Ovary (tissue), 9 donors: Measurements from ENCODE around the gene FARSB. TPM values are rescaled to one million over a fixed set of nuclear protein-coding genes. Genes with fewer than 3 reads are reported as not detected.

ENCODE experiments used
- DNase-seq, 5 donors: peaks; one replicate each; pipeline ENCODE4 v3.0.0-alpha.2; 2019 to 2020
- H3K27ac ChIP-seq, 2 donors: fragments of 200-600 bp; one replicate each; pipeline versions ENCODE4 v1.5.1 to v1.8.0; 2019 to 2022
- H3K27me3 ChIP-seq: fragments of 200-600 bp; one replicate; pipeline ENCODE4 v1.8.0; 2022
- H3K36me3 ChIP-seq: fragments of 200-600 bp; sonication (generic); one replicate; pipeline ENCODE4 v1.5.1; 2019
- H3K4me1 ChIP-seq: one replicate; pipeline ENCODE4 v1.8.1; 2013; ENCODE audit warnings: mild to moderate bottlenecking, moderate library complexity; ENCODE audit not compliant: insufficient read depth
- H3K4me3 ChIP-seq: fragments of 200-600 bp; sonication (generic); one replicate; pipeline ENCODE4 v1.5.1; 2017
- H3K9me3 ChIP-seq, 2 donors: fragments of 200-600 bp in 1 of 2; sonication (generic) in 1 of 2; one replicate each; pipeline versions ENCODE4 v1.5.1 to v1.8.1; 2013 to 2019; ENCODE audit warnings: mild to moderate bottlenecking in 1 of 2, moderate library complexity in 1 of 2
- EP300 ChIP-seq: sonication (generic); formaldehyde crosslinking; IDR thresholded peaks from one replicate; pipeline ENCODE4 v1.6.1; 2017; ENCODE audit warnings: antibody characterized with exemption
- POLR2A ChIP-seq: fragments of 450-650 bp; IDR thresholded peaks from one replicate; pipeline ENCODE4 v1.6.1; 2017; ENCODE audit warnings: antibody characterized with exemption, mild to moderate bottlenecking, moderate library complexity
- WGBS, 3 donors: extraction: QIAGEN DNeasy Blood & Tissue Kit in 1 of 3; methylation state at CpG; one replicate each; pipeline versions ENCODE4 v1.1.5 to v1.1.7; 2013 to 2017; 5-methylcytosine and 5-hydroxymethylcytosine counted together
- intact Hi-C, 4 donors: fragments of 100-400 bp; cut with DNase I; formaldehyde crosslinking; loops; one replicate each; pipeline versions ENCODE4 v1.11.0 to v1.15.1; 2022 to 2023
- polyA plus RNA-seq, 2 donors: library from polyadenylated mRNA; stranded (reverse); fragments of 200-250 nt in 1 of 2; fragments of 350-450 nt in 1 of 2; fragmentation: Illumina TruSeq in 1 of 2; extraction: RNeasy Lipid Tissue Mini Kit (QIAGEN cat#74804) in 1 of 2; gene quantifications; one replicate each; pipeline ENCODE4 v1.2.3, GENCODE V29; 2013 to 2014
- total RNA-seq, 7 donors: library from RNA; depleted of rRNA in 2 of 7; stranded (reverse); fragments of >200 nt in 2 of 7; fragmentation: NEBNext Ultra II Directional in 3 of 7; extraction: Animal tissue kit (Norgen Biotek cat#: 25700) in 3 of 7; gene quantifications; one replicate each; pipeline versions ENCODE4 v1.1.0 to v1.2.4, GENCODE V29; 2016 to 2023
- TF ChIP-seq, protein P1 (sequence below), 3 donors: fragments of 450-650 bp in 2 of 3; fragments of 200-600 bp in 1 of 3; IDR thresholded peaks; one replicate each; pipeline versions ENCODE4 v1.5.1 to v1.8.0; 2016 to 2022; ENCODE audit warnings: antibody characterized with exemption in 3 of 3, mild to moderate bottlenecking in 1 of 3
- donor health status: DM: no; HTN: no; CAD: no; lungs with moderate emphysema.
- donor health status: DM: no; HTN: no; CAD: no.
- donor health status: Bipolar disorder and iron deficiency.
- donor health status: DM: yes; HTN: yes; CAD: no.
- donor health status: DM: no; HTN: no; CAD: no.
- donor health status: DM: yes; HTN: yes; CAD: no.

Gene FARSB
- total and polyA plus RNA-seq, 9 donors = 10.3 to 32.0 (median 21.0) TPM

DNA sequence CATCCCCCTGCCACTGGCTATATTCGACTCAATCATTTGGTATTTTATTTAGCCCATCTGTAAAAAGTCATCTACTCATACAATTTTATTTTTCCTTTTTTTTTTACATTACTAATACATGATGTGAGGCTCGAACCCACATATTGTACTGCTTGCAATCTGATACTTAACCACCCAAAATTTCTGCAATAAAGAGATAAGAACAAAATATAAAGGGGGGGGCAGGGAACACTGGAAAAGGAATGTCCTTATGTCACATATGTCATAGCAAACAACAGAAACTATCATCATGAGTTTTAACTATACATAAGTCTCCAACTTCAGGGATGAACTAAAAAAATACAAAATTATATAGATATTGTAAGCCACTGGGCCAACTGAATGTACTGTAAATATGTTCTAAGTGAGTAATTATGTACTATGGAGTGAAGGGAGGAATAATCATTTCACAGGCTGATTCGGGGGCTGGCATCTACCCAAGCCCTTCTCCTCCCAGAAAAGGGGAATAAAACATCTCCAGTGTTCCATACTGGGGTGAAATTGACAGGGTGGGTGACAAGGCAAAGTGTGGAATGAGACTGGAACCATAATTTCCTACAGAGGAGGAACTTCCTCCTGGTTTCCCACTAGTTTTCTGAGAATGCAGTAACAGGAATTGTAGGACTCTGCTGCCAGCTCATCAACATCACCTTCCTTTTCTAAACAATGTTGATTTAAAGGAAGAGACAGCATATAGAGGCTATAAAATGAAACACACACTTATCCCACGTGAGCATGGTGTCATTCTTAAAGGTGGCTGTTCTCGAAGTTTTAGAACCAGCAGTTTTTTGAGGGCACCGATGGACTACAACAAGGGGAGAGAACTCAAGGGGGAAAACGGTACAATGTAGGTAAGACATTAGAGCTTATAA is 79.5 kb downstream of the FARSB start:
- 82 to 83% (median 83%) methylated on average over 7 of the region's 7 CpGs for WGBS, 3 donors
- Histone ChIP-seq H3K9me3 (no peaks in the 10 kb centered on the region), H3K4me1 (peaks cover 10% of the 10 kb centered on the region), H3K27ac (no peak overlapping the region), H3K4me3 (no peak overlapping the region), H3K27me3 (no peaks in the 10 kb centered on the region), H3K36me3 (no peaks in the 10 kb centered on the region)
- intact Hi-C loops = no loop called here
- TF ChIP-seq EP300 = no peak
- TF ChIP-seq POLR2A = no peak
- TF ChIP-seq, protein P1, sequence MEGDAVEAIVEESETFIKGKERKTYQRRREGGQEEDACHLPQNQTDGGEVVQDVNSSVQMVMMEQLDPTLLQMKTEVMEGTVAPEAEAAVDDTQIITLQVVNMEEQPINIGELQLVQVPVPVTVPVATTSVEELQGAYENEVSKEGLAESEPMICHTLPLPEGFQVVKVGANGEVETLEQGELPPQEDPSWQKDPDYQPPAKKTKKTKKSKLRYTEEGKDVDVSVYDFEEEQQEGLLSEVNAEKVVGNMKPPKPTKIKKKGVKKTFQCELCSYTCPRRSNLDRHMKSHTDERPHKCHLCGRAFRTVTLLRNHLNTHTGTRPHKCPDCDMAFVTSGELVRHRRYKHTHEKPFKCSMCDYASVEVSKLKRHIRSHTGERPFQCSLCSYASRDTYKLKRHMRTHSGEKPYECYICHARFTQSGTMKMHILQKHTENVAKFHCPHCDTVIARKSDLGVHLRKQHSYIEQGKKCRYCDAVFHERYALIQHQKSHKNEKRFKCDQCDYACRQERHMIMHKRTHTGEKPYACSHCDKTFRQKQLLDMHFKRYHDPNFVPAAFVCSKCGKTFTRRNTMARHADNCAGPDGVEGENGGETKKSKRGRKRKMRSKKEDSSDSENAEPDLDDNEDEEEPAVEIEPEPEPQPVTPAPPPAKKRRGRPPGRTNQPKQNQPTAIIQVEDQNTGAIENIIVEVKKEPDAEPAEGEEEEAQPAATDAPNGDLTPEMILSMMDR (IDR thresholded peaks at IDR 0.05) = no peak
- DNase-seq = no peak

DNA sequence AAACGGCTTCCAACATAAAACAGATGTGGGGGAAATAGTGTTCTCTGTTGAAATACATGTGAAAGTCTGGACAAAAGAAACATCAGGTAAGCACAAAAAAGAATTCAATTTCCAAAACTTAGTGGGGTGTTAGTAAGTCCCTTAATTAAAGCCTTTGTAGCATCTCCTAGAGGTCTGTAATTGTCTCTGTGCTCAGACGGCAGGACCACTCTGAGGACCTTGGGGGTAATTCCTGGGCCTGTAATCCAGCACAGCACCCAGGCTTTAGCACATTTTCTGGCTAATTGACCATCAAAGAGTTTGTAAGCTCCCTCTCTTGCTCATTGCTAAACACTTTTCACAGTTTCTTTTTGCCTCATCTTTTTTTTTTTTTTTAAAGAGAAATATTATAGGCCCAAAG is 80.3 kb downstream of the FARSB start:
- no peak for TF ChIP-seq EP300
- no peak for TF ChIP-seq POLR2A
- TF ChIP-seq, protein P1 (IDR thresholded peaks at IDR 0.05) = no peak
- Histone ChIP-seq H3K36me3 (no peaks in the 10 kb centered on the region), H3K4me1 (peaks cover 11% of the 10 kb centered on the region), H3K27me3 (no peaks in the 10 kb centered on the region), H3K9me3 (no peaks in the 10 kb centered on the region), H3K27ac (no peak overlapping the region), H3K4me3 (no peak overlapping the region)
- intact Hi-C loops = no loop called here
- WGBS, 3 donors = 68 to 82% (median 80%) methylated on average over 2 of the region's 2 CpGs
- no peak for DNase-seq

DNA sequence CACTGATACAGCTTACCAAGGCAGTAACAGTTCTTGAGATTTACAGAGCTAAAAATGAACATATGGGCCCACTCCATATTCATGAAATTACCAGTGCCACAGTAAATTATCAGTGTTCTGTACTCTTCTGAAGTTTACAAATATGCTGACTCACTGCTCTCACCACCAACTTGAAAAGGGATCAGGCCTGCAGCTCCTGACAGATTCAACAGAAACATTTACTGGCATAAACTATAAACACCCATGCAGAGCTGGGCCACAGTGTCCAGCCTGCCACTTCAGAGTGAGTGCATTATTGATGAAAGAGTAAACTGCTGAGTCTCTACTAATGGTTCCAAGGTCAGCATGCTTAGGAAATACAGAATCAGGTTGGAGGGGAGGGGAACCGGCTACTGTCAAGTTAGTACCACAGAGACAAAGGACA is 83.1 kb downstream of the FARSB start:
- peaks cover 11% of the 10 kb centered on the region for H3K4me1 ChIP-seq
- no peaks in the 10 kb centered on the region for H3K9me3 ChIP-seq
- H3K4me3 ChIP-seq = no peak overlapping the region
- no peaks in the 10 kb centered on the region for H3K27me3 ChIP-seq
- no peak for DNase-seq
- TF ChIP-seq EP300 (no peak), POLR2A (no peak)
- TF ChIP-seq, protein P1 (IDR thresholded peaks at IDR 0.05) = no peak
- peak overlapping the region in 1 of 2 donors; percentile 63 for H3K27ac ChIP-seq
- H3K36me3 ChIP-seq = no peaks in the 10 kb centered on the region
- 16 to 56% (median 48%) methylated on average over 1 of the region's 1 CpG for WGBS, 3 donors
- intact Hi-C loops = no loop called here

DNA sequence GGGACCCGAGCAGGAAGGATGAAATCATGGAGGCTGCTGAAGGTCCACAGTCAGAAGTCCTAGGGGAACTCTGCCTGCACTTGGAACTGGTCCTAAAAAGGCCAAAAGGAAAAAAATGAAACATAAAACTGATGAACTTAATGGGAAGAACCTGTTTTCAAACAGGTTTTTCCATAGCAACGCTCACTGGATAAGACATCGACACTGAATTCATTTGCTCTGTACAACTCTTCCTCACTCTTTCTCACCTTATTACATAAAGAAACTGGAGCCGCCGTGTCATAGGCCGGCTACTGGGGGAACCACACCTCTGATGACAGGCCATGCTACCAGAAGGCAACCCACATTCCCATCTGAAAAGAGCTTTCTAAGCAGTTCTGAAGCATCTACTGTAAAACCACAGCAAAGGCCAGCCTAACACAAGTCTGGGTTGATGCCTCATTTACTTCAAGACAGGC is 83.6 kb downstream of the FARSB start:
- Histone ChIP-seq H3K9me3 (no peaks in the 10 kb centered on the region), H3K27ac (peak overlapping the region in 1 of 2 donors; percentile 63), H3K4me3 (no peak overlapping the region), H3K36me3 (no peaks in the 10 kb centered on the region), H3K4me1 (peaks cover 11% of the 10 kb centered on the region), H3K27me3 (no peaks in the 10 kb centered on the region)
- no peak for DNase-seq
- TF ChIP-seq, protein P1 (IDR thresholded peaks at IDR 0.05) = no peak
- TF ChIP-seq POLR2A (no peak), EP300 (no peak)
- intact Hi-C loops = no loop called here
- WGBS, 3 donors = 59 to 77% (median 59%) methylated on average over 6 of the region's 6 CpGs
